SK-N-SH treated with all-trans-retinoic acid at 6 μM for 48 hours (cell line): ENCODE results near the gene HMX1.

ENCODE experiments used
- ATAC-seq: fragments of 200-7000 bp; cut with Tn5 transposase; 3 replicates; pipeline ENCODE4 v1.9.1; 2020; ENCODE audit warnings: mild to moderate bottlenecking, moderate library complexity
- ARNTL ChIP-seq: fragments of 450-650 bp; formaldehyde crosslinking; IDR thresholded peaks from 2 replicates; pipeline ENCODE4 v1.5.0; 2020; ENCODE audit warnings: low read depth, mild to moderate bottlenecking, moderate library complexity, borderline replicate concordance
- BACH2 ChIP-seq: fragments of 250-450 bp; sonication (Bioruptor Pico); IDR thresholded peaks from 2 replicates; pipeline ENCODE4 v1.9.0; 2021; ENCODE audit warnings: mild to moderate bottlenecking, borderline replicate concordance
- CREB5 ChIP-seq: fragments of 250-450 bp; sonication (Bioruptor Pico); IDR thresholded peaks from 2 replicates; pipeline ENCODE4 v1.5.1; 2020; ENCODE audit warnings: low read depth, mild to moderate bottlenecking, moderate library complexity
- CSDC2 ChIP-seq: fragments of 250-450 bp; sonication (Bioruptor Pico); IDR thresholded peaks from 2 replicates; pipeline ENCODE4 v1.5.0; 2020; ENCODE audit warnings: mild to moderate bottlenecking, moderate library complexity
- CSRNP3 ChIP-seq: fragments of 250-450 bp; sonication (Bioruptor Pico); IDR thresholded peaks from 2 replicates; pipeline ENCODE4 v1.5.1; 2021; ENCODE audit warnings: mild to moderate bottlenecking, moderate library complexity
- ESRRG ChIP-seq: fragments of 250-450 bp; sonication (Bioruptor Pico); IDR thresholded peaks from 2 replicates; pipeline ENCODE4 v1.6.1; 2021; ENCODE audit warnings: mild to moderate bottlenecking
- GLIS3 ChIP-seq: fragments of 250-450 bp; sonication (Bioruptor Pico); IDR thresholded peaks from 2 replicates; pipeline ENCODE4 v1.5.0; 2020; ENCODE audit warnings: mild to moderate bottlenecking, moderate library complexity
- ISL1 ChIP-seq: fragments of 250-450 bp; sonication (Bioruptor Pico); IDR thresholded peaks from 2 replicates; pipeline ENCODE4 v2.1.2; 2022; ENCODE audit warnings: mild to moderate bottlenecking, moderate library complexity
- OSR1 ChIP-seq: fragments of 250-450 bp; sonication (Bioruptor Pico); IDR thresholded peaks from 2 replicates; pipeline ENCODE4 v1.8.0; 2022; ENCODE audit warnings: moderate library complexity, mild to moderate bottlenecking, inconsistent platforms
- PATZ1 ChIP-seq: fragments of 250-450 bp; sonication (Bioruptor Pico); IDR thresholded peaks from 2 replicates; pipeline ENCODE4 v1.8.0; 2020; ENCODE audit warnings: mild to moderate bottlenecking, moderate library complexity, borderline replicate concordance
- POU6F1 ChIP-seq: fragments of 250-450 bp; sonication (Bioruptor Pico); IDR thresholded peaks from 2 replicates; pipeline ENCODE4 v1.8.0; 2021; ENCODE audit warnings: low read depth, mild to moderate bottlenecking, moderate library complexity, borderline replicate concordance
- RARB ChIP-seq: fragments of 250-450 bp; sonication (Bioruptor Pico); IDR thresholded peaks from 2 replicates; pipeline ENCODE4 v1.8.0; 2021; ENCODE audit warnings: mild to moderate bottlenecking, moderate library complexity
- SNAI2 ChIP-seq: fragments of 250-450 bp; sonication (Bioruptor Pico); IDR thresholded peaks from 2 replicates; pipeline ENCODE4 v1.5.0; 2020; ENCODE audit warnings: mild to moderate bottlenecking, moderate library complexity
- TCF4 ChIP-seq: fragments of 250-450 bp; sonication (Bioruptor Pico); IDR thresholded peaks from 2 replicates; pipeline ENCODE4 v1.8.0; 2021; ENCODE audit warnings: mild to moderate bottlenecking, moderate library complexity, borderline replicate concordance
- TSHZ2 ChIP-seq: fragments of 250-450 bp; sonication (Bioruptor Pico); IDR thresholded peaks from 2 replicates; pipeline ENCODE4 v1.5.0; 2020; ENCODE audit warnings: mild to moderate bottlenecking, moderate library complexity
- ZC3H10 ChIP-seq: fragments of 250-450 bp; sonication (Bioruptor Pico); IDR thresholded peaks from 2 replicates; pipeline ENCODE4 v1.5.1; 2021; ENCODE audit warnings: mild to moderate bottlenecking, moderate library complexity
- ZFP30 ChIP-seq: fragments of 450-650 bp; formaldehyde crosslinking; IDR thresholded peaks from 2 replicates; pipeline ENCODE4 v1.5.0; 2022; ENCODE audit warnings: mild to moderate bottlenecking, moderate library complexity
- ZNF565 ChIP-seq: fragments of 450-650 bp; formaldehyde crosslinking; conservative IDR thresholded peaks from 2 replicates; pipeline ENCODE4 v1.5.0; 2020; ENCODE audit warnings: low read depth, mild to moderate bottlenecking, moderate library complexity
- ZNF70 ChIP-seq: fragments of 450-650 bp; formaldehyde crosslinking; IDR thresholded peaks from 2 replicates; pipeline ENCODE4 v1.5.0; 2020; ENCODE audit warnings: mild to moderate bottlenecking, moderate library complexity

The HMX1 gene

GRCh38 chr4:8818063-8818881 lies 53.4 kb downstream of the HMX1 start (continued):
- TF ChIP-seq CSRNP3 (CRISPR knock-in tag) (no peak), CSDC2 (CRISPR knock-in tag) (no peak)

GRCh38 chr4:8817813-8818062 lies 53.9 kb downstream of the HMX1 start:
- ATAC-seq = no peak
- TF ChIP-seq SNAI2 (CRISPR knock-in tag) (no peak), CSDC2 (CRISPR knock-in tag) (no peak), ARNTL (no peak), POU6F1 (no peak), ZC3H10 (no peak), ISL1 (CRISPR knock-in tag) (no peak), ZNF565 (CRISPR knock-in tag) (no peak), GLIS3 (CRISPR knock-in tag) (no peak), OSR1 (CRISPR knock-in tag) (no peak), CREB5 (CRISPR knock-in tag) (no peak), TSHZ2 (no peak), PATZ1 (CRISPR knock-in tag) (no peak), ZFP30 (no peak)

- no peak for ATAC-seq
- no peak for TF ChIP-seq ZNF70 (CRISPR knock-in tag)
- no peak for TF ChIP-seq BACH2
- TF ChIP-seq CREB5 (CRISPR knock-in tag) = no peak
- TF ChIP-seq ESRRG (CRISPR knock-in tag) = no peak
- no peak for TF ChIP-seq RARB (CRISPR knock-in tag)
- no peak for TF ChIP-seq ARNTL
- TF ChIP-seq TCF4 (CRISPR knock-in tag) = no peak
- TF ChIP-seq SNAI2 (CRISPR knock-in tag) = no peak
Observed at GRCh38 chr4:8817096-8817812, 54.4 kb downstream of the HMX1 start.
